Activated effector memory CD4-positive, alpha-beta T cell treated with Interleukin-2 at 50 U/mL for 16 hours (primary cell): Measurements from ENCODE around the gene ZNF507.
A peak's percentile ranks its signal among the peaks of the same experiment; 100 is the strongest.

Experiments
- DNase-seq: peaks from one replicate; pipeline ENCODE4 v3.0.0-alpha.2; 2020

The ZNF507 gene

GRCh38 chr19:32339988-32340874 lies 5.2 kb upstream of the ZNF507 start:
- peak; percentile 13 for DNase-seq

- DNase-seq: no peak
Measured at GRCh38 chr19:32342695-32343094, 2.7 kb upstream of the ZNF507 start.

GRCh38 chr19:32343550-32344262 lies 1.7 kb upstream of the ZNF507 start:
- no peak for DNase-seq

- no peak for DNase-seq
Measured at GRCh38 chr19:32346901-32347300, 1.5 kb downstream of the ZNF507 start.

GRCh38 chr19:32347573-32347972 lies 2.2 kb downstream of the ZNF507 start:
- DNase-seq: no peak

GRCh38 chr19:32349051-32349450 lies 3.6 kb downstream of the ZNF507 start:
- DNase-seq: no peak

- no peak for DNase-seq
Measured at GRCh38 chr19:32349724-32350470, 4.5 kb downstream of the ZNF507 start.

- no peak for DNase-seq
Measured at GRCh38 chr19:32350471-32350865, 5.1 kb downstream of the ZNF507 start.

- no peak for DNase-seq
Measured at GRCh38 chr19:32350987-32351348, 5.6 kb downstream of the ZNF507 start.

GRCh38 chr19:32352241-32352630 lies 6.8 kb downstream of the ZNF507 start:
- DNase-seq: no peak

- no peak for DNase-seq
Measured at GRCh38 chr19:32354345-32354744, 8.9 kb downstream of the ZNF507 start.

- DNase-seq: no peak
Measured at GRCh38 chr19:32355309-32355708, 9.9 kb downstream of the ZNF507 start.

- no peak for DNase-seq
Measured at GRCh38 chr19:32357720-32358119, 12.3 kb downstream of the ZNF507 start.

GRCh38 chr19:32358321-32358720 lies 12.9 kb downstream of the ZNF507 start:
- DNase-seq: no peak

GRCh38 chr19:32359581-32359980 lies 14.2 kb downstream of the ZNF507 start:
- no peak for DNase-seq

GRCh38 chr19:32361574-32362317 lies 16.3 kb downstream of the ZNF507 start:
- DNase-seq: no peak

- no peak for DNase-seq
Measured at GRCh38 chr19:32362318-32362691, 16.9 kb downstream of the ZNF507 start.

GRCh38 chr19:32363175-32363574 lies 17.8 kb downstream of the ZNF507 start:
- DNase-seq: no peak

- DNase-seq: no peak
Measured at GRCh38 chr19:32363632-32364031, 18.2 kb downstream of the ZNF507 start.

GRCh38 chr19:32364040-32364439 lies 18.6 kb downstream of the ZNF507 start:
- no peak for DNase-seq

GRCh38 chr19:32367063-32367462 lies 21.7 kb downstream of the ZNF507 start:
- DNase-seq: no peak

- no peak for DNase-seq
Measured at GRCh38 chr19:32367948-32368536, 22.6 kb downstream of the ZNF507 start.

- no peak for DNase-seq
Measured at GRCh38 chr19:32368787-32369186, 23.4 kb downstream of the ZNF507 start.
